Measurements from ENCODE around the gene MVB12B.

The MVB12B gene

DNA sequence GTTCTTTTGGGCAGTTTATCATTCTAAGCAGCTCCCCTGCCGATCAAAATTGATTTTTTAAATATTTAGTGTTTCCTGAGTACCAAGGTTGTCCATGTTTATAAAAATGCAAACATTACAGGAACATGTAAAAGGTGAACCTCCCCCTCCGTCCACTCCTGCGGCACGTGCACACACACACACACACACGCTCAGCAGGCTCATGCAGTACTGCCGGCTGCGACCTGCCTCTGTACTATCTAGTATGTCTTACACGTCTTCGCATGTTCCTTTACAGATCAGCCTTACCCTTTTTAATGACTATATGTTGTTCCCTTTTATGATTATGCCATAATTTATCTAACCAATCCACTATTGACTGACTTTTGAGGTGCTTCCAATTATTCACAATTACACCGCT, 165.3 kb downstream of the MVB12B start:
- Histone ChIP-seq H3K79me1 (ENCODE audit: low read length) (no peaks in the 10 kb centered on the region), H3K9me3 (ENCODE audit: insufficient read depth, low read depth, low read length) (no peaks in the 10 kb centered on the region), H3K14ac (ENCODE audit: low read length) (no peak overlapping the region), H3K4ac (ENCODE audit: low read depth, low read length) (no peak overlapping the region), H3K4me2 (ENCODE audit: low read length) (no peak overlapping the region), H2BK120ac (ENCODE audit: insufficient read depth, low read length, poor library complexity) (no peak overlapping the region), H3K23ac (ENCODE audit: low read length) (no peak overlapping the region), H3K9ac (ENCODE audit: low read length) (no peak overlapping the region), H3K79me2 (ENCODE audit: control insufficient read depth, insufficient read depth, low read length, poor library complexity) (no peaks in the 10 kb centered on the region), H4K8ac (ENCODE audit: low read depth, low read length) (no peak overlapping the region), H4K12ac (ENCODE audit: low read depth, low read length) (no peak overlapping the region), H3K36me3 (ENCODE audit: control insufficient read depth in 1 of 2, insufficient read depth in 2 of 2, low read length in 2 of 2) (peaks cover 2 to 4% of the 10 kb centered on the region in 2 experiments), H2AFZ (ENCODE audit: insufficient read depth, low read length, poor library complexity) (no peak overlapping the region), H4K91ac (ENCODE audit: low read depth, low read length) (no peak overlapping the region), H3K27ac (ENCODE audit: low read depth, low read length) (no peak overlapping the region), H3K27me3 (ENCODE audit: insufficient read depth, low read length) (no peaks in the 10 kb centered on the region), H3K4me1 (ENCODE audit: control insufficient read depth in 1 of 2, insufficient read depth in 2 of 2, low read length in 2 of 2) (peaks cover 0 to 2% of the 10 kb centered on the region in 2 experiments), H2BK12ac (ENCODE audit: low read length) (no peak overlapping the region), H2AK5ac (ENCODE audit: low read length) (no peak overlapping the region), H3K4me3 (ENCODE audit: low read depth, low read length) (no peak overlapping the region), H2BK5ac (ENCODE audit: low read depth, low read length, poor library complexity) (no peak overlapping the region), H3K18ac (ENCODE audit: low read length) (no peak overlapping the region)
- no peak for DNase-seq
- no CpG with 5 or more reads among the region's 10 CpGs for WGBS (ENCODE audit: extremely low coverage, insufficient coverage, insufficient read length)

DNA sequence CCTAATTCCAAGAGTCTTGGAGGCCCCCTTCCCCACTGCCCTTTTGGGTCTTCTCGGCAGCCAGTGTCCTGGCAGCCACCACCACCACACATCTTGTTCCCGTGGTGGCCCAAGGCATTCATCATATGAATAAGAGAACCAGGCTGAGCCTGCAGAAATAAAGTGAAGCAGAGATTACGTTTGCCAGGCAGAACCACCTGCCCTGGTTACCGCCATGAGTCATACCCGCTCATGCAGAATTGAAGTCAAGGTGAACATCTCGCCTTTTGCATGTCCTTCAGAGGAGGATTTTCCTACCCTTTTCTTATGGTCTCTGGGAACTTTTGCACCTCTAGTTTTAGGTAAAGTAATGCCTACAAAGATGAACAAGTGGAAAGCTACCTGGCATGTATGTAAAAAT, 167.6 kb downstream of the MVB12B start:
- Histone ChIP-seq H4K8ac (ENCODE audit: low read depth, low read length) (no peak overlapping the region), H3K18ac (ENCODE audit: low read length) (no peak overlapping the region), H3K27me3 (ENCODE audit: insufficient read depth, low read length) (no peaks in the 10 kb centered on the region), H3K23ac (ENCODE audit: low read length) (no peak overlapping the region), H4K91ac (ENCODE audit: low read depth, low read length) (no peak overlapping the region), H3K4me1 (ENCODE audit: control insufficient read depth in 1 of 2, insufficient read depth in 2 of 2, low read length in 2 of 2) (no peaks in the 10 kb centered on the region), H3K27ac (ENCODE audit: low read depth, low read length) (no peak overlapping the region), H3K14ac (ENCODE audit: low read length) (no peak overlapping the region), H3K9ac (ENCODE audit: low read length) (no peak overlapping the region), H3K79me1 (ENCODE audit: low read length) (no peaks in the 10 kb centered on the region), H3K36me3 (ENCODE audit: control insufficient read depth in 1 of 2, insufficient read depth in 2 of 2, low read length in 2 of 2) (peaks cover 2% of the 10 kb centered on the region in 2 experiments), H3K4me3 (ENCODE audit: low read depth, low read length) (no peak overlapping the region), H4K12ac (ENCODE audit: low read depth, low read length) (no peak overlapping the region), H2BK120ac (ENCODE audit: insufficient read depth, low read length, poor library complexity) (no peak overlapping the region), H2AFZ (ENCODE audit: insufficient read depth, low read length, poor library complexity) (no peak overlapping the region), H3K4ac (ENCODE audit: low read depth, low read length) (no peak overlapping the region), H3K79me2 (ENCODE audit: control insufficient read depth, insufficient read depth, low read length, poor library complexity) (no peaks in the 10 kb centered on the region), H2AK5ac (ENCODE audit: low read length) (no peak overlapping the region), H3K9me3 (ENCODE audit: insufficient read depth, low read depth, low read length) (no peaks in the 10 kb centered on the region), H2BK12ac (ENCODE audit: low read length) (no peak overlapping the region), H2BK5ac (ENCODE audit: low read depth, low read length, poor library complexity) (no peak overlapping the region), H3K4me2 (ENCODE audit: low read length) (no peak overlapping the region)
- no CpG with 5 or more reads among the region's 6 CpGs for WGBS (ENCODE audit: extremely low coverage, insufficient coverage, insufficient read length)
- no peak for DNase-seq

GRCh38 chr9:126494746-126495145, 168.1 kb downstream of the MVB12B start:
- no peak overlapping the region for H3K18ac ChIP-seq (ENCODE audit: low read length)
- WGBS (ENCODE audit: extremely low coverage, insufficient coverage, insufficient read length): no CpG with 5 or more reads among the region's 1 CpG

GRCh38 chr9:126495411-126496180, 169.0 kb downstream of the MVB12B start:
- Histone ChIP-seq H4K91ac (ENCODE audit: low read depth, low read length) (no peak overlapping the region), H3K14ac (ENCODE audit: low read length) (no peak overlapping the region), H3K18ac (ENCODE audit: low read length) (no peak overlapping the region), H3K36me3 (ENCODE audit: control insufficient read depth in 1 of 2, insufficient read depth in 2 of 2, low read length in 2 of 2) (peaks cover 2% of the 10 kb centered on the region in 2 experiments), H3K4me3 (ENCODE audit: low read depth, low read length) (no peak overlapping the region), H2BK120ac (ENCODE audit: insufficient read depth, low read length, poor library complexity) (no peak overlapping the region), H3K4me1 (ENCODE audit: control insufficient read depth in 1 of 2, insufficient read depth in 2 of 2, low read length in 2 of 2) (peaks cover 3 to 4% of the 10 kb centered on the region in 2 experiments), H3K23ac (ENCODE audit: low read length) (no peak overlapping the region), H3K4ac (ENCODE audit: low read depth, low read length) (no peak overlapping the region), H3K9ac (ENCODE audit: low read length) (no peak overlapping the region), H4K12ac (ENCODE audit: low read depth, low read length) (no peak overlapping the region), H3K4me2 (ENCODE audit: low read length) (no peak overlapping the region), H3K27me3 (ENCODE audit: insufficient read depth, low read length) (peaks cover 10% of the 10 kb centered on the region), H3K27ac (ENCODE audit: low read depth, low read length) (no peak overlapping the region), H2BK5ac (ENCODE audit: low read depth, low read length, poor library complexity) (no peak overlapping the region), H2BK12ac (ENCODE audit: low read length) (no peak overlapping the region), H2AFZ (ENCODE audit: insufficient read depth, low read length, poor library complexity) (no peak overlapping the region), H3K9me3 (ENCODE audit: insufficient read depth, low read depth, low read length) (peaks cover 3% of the 10 kb centered on the region), H3K79me1 (ENCODE audit: low read length) (no peaks in the 10 kb centered on the region), H3K79me2 (ENCODE audit: control insufficient read depth, insufficient read depth, low read length, poor library complexity) (no peaks in the 10 kb centered on the region), H4K8ac (ENCODE audit: low read depth, low read length) (no peak overlapping the region), H2AK5ac (ENCODE audit: low read length) (no peak overlapping the region)
- DNase-seq: no peak
- WGBS (ENCODE audit: extremely low coverage, insufficient coverage, insufficient read length): no CpG with 5 or more reads among the region's 7 CpGs

More at GRCh38 chr9:126494746-126495145, 168.1 kb downstream of the MVB12B start:
- H3K4me1 ChIP-seq (ENCODE audit: control insufficient read depth in 1 of 2, insufficient read depth in 2 of 2, low read length in 2 of 2): peaks cover under 1 to 2% of the 10 kb centered on the region in 2 experiments
- no peak overlapping the region for H3K4ac ChIP-seq (ENCODE audit: low read depth, low read length)
- no peaks in the 10 kb centered on the region for H3K79me1 ChIP-seq (ENCODE audit: low read length)
- H2BK5ac ChIP-seq (ENCODE audit: low read depth, low read length, poor library complexity): no peak overlapping the region
- no peak overlapping the region for H4K12ac ChIP-seq (ENCODE audit: low read depth, low read length)
- H3K9me3 ChIP-seq (ENCODE audit: insufficient read depth, low read depth, low read length): peaks cover under 1% of the 10 kb centered on the region
- no peak overlapping the region for H3K9ac ChIP-seq (ENCODE audit: low read length)
- no peak overlapping the region for H3K4me3 ChIP-seq (ENCODE audit: low read depth, low read length)
- H4K91ac ChIP-seq (ENCODE audit: low read depth, low read length): no peak overlapping the region
- no peak overlapping the region for H2AK5ac ChIP-seq (ENCODE audit: low read length)
- H2BK120ac ChIP-seq (ENCODE audit: insufficient read depth, low read length, poor library complexity): no peak overlapping the region
- no peak overlapping the region for H3K23ac ChIP-seq (ENCODE audit: low read length)
- H2AFZ ChIP-seq (ENCODE audit: insufficient read depth, low read length, poor library complexity): no peak overlapping the region
- H3K27me3 ChIP-seq (ENCODE audit: insufficient read depth, low read length): peaks cover 1% of the 10 kb centered on the region
- H3K27ac ChIP-seq (ENCODE audit: low read depth, low read length): no peak overlapping the region
- H2BK12ac ChIP-seq (ENCODE audit: low read length): no peak overlapping the region
- no peak overlapping the region for H4K8ac ChIP-seq (ENCODE audit: low read depth, low read length)
- H3K4me2 ChIP-seq (ENCODE audit: low read length): no peak overlapping the region
- H3K36me3 ChIP-seq (ENCODE audit: control insufficient read depth in 1 of 2, insufficient read depth in 2 of 2, low read length in 2 of 2): peaks cover 2% of the 10 kb centered on the region in 2 experiments
- H3K14ac ChIP-seq (ENCODE audit: low read length): no peak overlapping the region
- H3K79me2 ChIP-seq (ENCODE audit: control insufficient read depth, insufficient read depth, low read length, poor library complexity): no peaks in the 10 kb centered on the region
- no peak for DNase-seq
